HepG2 (cell line): ENCODE measurements around the gene PPP1R14D. TPM values are rescaled to one million over a fixed set of nuclear protein-coding genes. Genes with fewer than 3 reads are reported as not detected.

Source experiments
- ATAC-seq: fragments of 200-7000 bp; cut with Tn5 transposase; 3 replicates; pipeline ENCODE4 v1.9.1; 2020; ENCODE audit warnings: mild to moderate bottlenecking, moderate library complexity
- BruUV-seq: library from RNA; stranded (reverse); fragments of 400-500 nt; replicated peaks from 2 replicates; lab custom pipeline; 2021; lab: Mats Ljungman, UMichigan
- CTCF ChIA-PET: fragments of 300-600 bp; formaldehyde crosslinking; extraction: SDS; loops from one replicate; lab custom pipeline; 2021; ENCODE audit warnings: low total read pairs, inconsistent platforms, low intra/inter-chr PET ratio; lab: Yijun Ruan, JAX
- POLR2A ChIA-PET: fragments of 350-600 bp; sonication (Branson Sonifier 250); formaldehyde crosslinking; loops from one replicate; lab custom pipeline; 2020; ENCODE audit warnings: antibody characterized with exemption, inconsistent platforms; lab: Yijun Ruan, JAX
- DNase-seq: peaks from one replicate; pipeline ENCODE4 v3.0.0-alpha.2; 2015; ENCODE audit warnings: low spot score
- FAIRE-seq: peaks from 3 replicates; lab custom pipeline; 2011; peaks lifted over from hg19 to GRCh38; lab: Jason Lieb, UNC
- H2AFZ ChIP-seq: one replicate; pipeline ENCODE4 v1.6.1; 2011; ENCODE audit warnings: low read length, inconsistent platforms
- H3K27ac ChIP-seq: fragments of 300-600 bp; 3 replicates; pipeline ENCODE4 v1.8.0; 2011; ENCODE audit warnings: mixed run types, mild to moderate bottlenecking, mixed read lengths, low read length, inconsistent platforms; ENCODE audit not compliant: insufficient read depth; ENCODE audit errors: extremely low read length
- H3K27me3 ChIP-seq, 2 experiments: fragments of 200-600 bp in 1 of 2; 2 replicates in 1 of 2; 3 replicates in 1 of 2; pipeline versions ENCODE4 v1.6.0 to v1.8.0; 2011; ENCODE audit warnings: low read length in 2 of 2, mild to moderate bottlenecking in 2 of 2, moderate library complexity in 2 of 2, inconsistent platforms in 1 of 2; ENCODE audit not compliant: insufficient read depth in 2 of 2, control insufficient read depth in 1 of 2
- H3K36me3 ChIP-seq, 2 experiments: fragments of 200-600 bp in 1 of 2; replicated peaks in 1 of 2; 2 replicates in 1 of 2; 3 replicates in 1 of 2; pipeline versions ENCODE4 v1.5.1 to v1.8.0; 2011; ENCODE audit warnings: low read length in 2 of 2, inconsistent platforms in 1 of 2; ENCODE audit not compliant: insufficient read depth in 2 of 2, control insufficient read depth in 1 of 2
- H3K4me1 ChIP-seq: 2 replicates; pipeline ENCODE4 v1.5.1; 2012; ENCODE audit warnings: low read length, inconsistent platforms; ENCODE audit not compliant: insufficient read depth
- H3K4me2 ChIP-seq: 2 replicates; pipeline ENCODE4 v1.6.0; 2011; ENCODE audit warnings: low read depth, low read length, inconsistent platforms
- H3K4me3 ChIP-seq, 3 experiments: fragments of 200-600 bp in 1 of 3; sonication (generic), shearing (Covaris generic) in 1 of 3; replicated peaks in 1 of 3; 2 replicates each; pipeline ENCODE4 v1.5.1; 2011 to 2016; ENCODE audit warnings: low read length in 3 of 3, inconsistent platforms in 2 of 3, low read depth in 2 of 3, mild to moderate bottlenecking in 2 of 3, control low read depth in 1 of 3, mixed read lengths in 1 of 3; ENCODE audit not compliant: insufficient read depth in 1 of 3
- H3K79me2 ChIP-seq: one replicate; pipeline ENCODE4 v1.6.1; 2011; ENCODE audit warnings: low read length, inconsistent platforms; ENCODE audit not compliant: insufficient read depth
- H3K9ac ChIP-seq: 2 replicates; pipeline ENCODE4 v1.6.0; 2011; ENCODE audit warnings: mild to moderate bottlenecking, low read depth, low read length, inconsistent platforms; ENCODE audit not compliant: insufficient read depth
- H3K9me3 ChIP-seq: 2 replicates; pipeline ENCODE4 v1.5.1; 2012; ENCODE audit warnings: mild to moderate bottlenecking, low read length
- H4K20me1 ChIP-seq: 2 replicates; pipeline ENCODE4 v1.6.0; 2011; ENCODE audit warnings: inconsistent platforms, mild to moderate bottlenecking, low read length, moderate library complexity; ENCODE audit not compliant: insufficient read depth
- AGO2 ChIP-seq: fragments of 200-400 bp; formaldehyde crosslinking; optimal IDR thresholded peaks from 2 replicates; pipeline ENCODE3; 2017; ENCODE audit warnings: mild to moderate bottlenecking, low read depth, low read length, moderate library complexity
- BRCA1 ChIP-seq: sonication (generic); formaldehyde crosslinking; IDR thresholded peaks from 2 replicates; pipeline ENCODE4 v1.4.0; 2020; ENCODE audit warnings: missing genetic modification reagents
- ETS1 ChIP-seq: sonication (generic); formaldehyde crosslinking; IDR thresholded peaks from 2 replicates; pipeline ENCODE4 v1.4.0; 2020; ENCODE audit warnings: missing genetic modification reagents
- FOXC1 ChIP-seq: sonication (generic); formaldehyde crosslinking; IDR thresholded peaks from 2 replicates; pipeline ENCODE4 v1.8.0; 2022; ENCODE audit warnings: mild to moderate bottlenecking, missing genetic modification reagents, borderline replicate concordance
- PCBP2 ChIP-seq: fragments of 200-400 bp; formaldehyde crosslinking; optimal IDR thresholded peaks from 2 replicates; pipeline ENCODE3; 2018; ENCODE audit warnings: low read length, low read depth; ENCODE audit not compliant: poor library complexity, severe bottlenecking
- ZBED4 ChIP-seq: sonication (generic); formaldehyde crosslinking; IDR thresholded peaks from 2 replicates; pipeline ENCODE4 v1.4.0; 2020; ENCODE audit warnings: missing genetic modification reagents, borderline replicate concordance
- ZNF484 ChIP-seq: sonication (generic); formaldehyde crosslinking; IDR thresholded peaks from 2 replicates; pipeline ENCODE4 v1.5.1; 2020; ENCODE audit warnings: mild to moderate bottlenecking, low read depth, missing genetic modification reagents, borderline replicate concordance
- ZNF746 ChIP-seq: sonication (generic); formaldehyde crosslinking; IDR thresholded peaks from 2 replicates; pipeline ENCODE4 v1.8.0; 2022; ENCODE audit warnings: mild to moderate bottlenecking, missing genetic modification reagents
- ZNF761 ChIP-seq: sonication (generic); formaldehyde crosslinking; conservative IDR thresholded peaks from 2 replicates; pipeline ENCODE4 v1.4.0; 2020; ENCODE audit warnings: mild to moderate bottlenecking, missing genetic modification reagents
- WGBS: methylation state at CpG from one replicate; pipeline ENCODE4 v1.1.6; 2017; ENCODE audit warnings: low lambda C conversion rate; 5-methylcytosine and 5-hydroxymethylcytosine counted together
- in situ Hi-C: cut with HindIII; loops from 2 replicates; pipeline ENCODE4 v1.10.0; 2017; ENCODE audit warnings: low pct_unique_long_range_greater_than_20kb; ENCODE audit not compliant: extremely low pct_ligation_motif_present
- intact Hi-C: fragments of 100-400 bp; cut with micrococcal nuclease; formaldehyde crosslinking; loops from one replicate; pipeline ENCODE4 v1.10.0; 2022; ENCODE audit not compliant: unreplicated experiment
- polyA plus RNA-seq, 8 experiments: library from polyadenylated mRNA; depleted of rRNA in 3 of 8; stranded (reverse) in 7 of 8; unstranded in 1 of 8; fragments of >200 nt; fragmentation: Illumina TruSeq in 4 of 8; extraction: Trizol in 4 of 8; gene quantifications; 2 replicates each; pipeline versions ENCODE4 v1.2.1 to v1.2.3, GENCODE V29; 2011 to 2016; ENCODE audit warnings: low read depth in 4 of 8, missing spikeins in 1 of 8, mixed read lengths in 1 of 8; ENCODE audit not compliant: insufficient read depth in 1 of 8
- total RNA-seq, 5 experiments: library from RNA; depleted of rRNA; stranded (reverse); fragments of >200 nt; fragmentation: Illumina TruSeq; extraction: Trizol; gene quantifications; 2 replicates each; pipeline ENCODE4 v1.2.3, GENCODE V29; 2016; ENCODE audit warnings: low read depth in 1 of 5

Gene PPP1R14D
- total and polyA plus RNA-seq, 2 of the 13 experiments (the other 11 are each of a cell fraction or from before 2014, with no cell fraction given): 0.53 to 0.55 TPM

- Histone ChIP-seq H3K27me3 (no peaks in the 10 kb centered on the region), H3K9ac (no peak overlapping the region), H3K4me2 (no peak overlapping the region), H3K4me1 (peaks cover 56% of the 10 kb centered on the region), H3K27ac (no peak overlapping the region), H3K36me3 (0 out of 5 replicates have a peak, but pooled peaks cover 0 to 4% of the 10 kb centered on the region in 2 experiments), H3K79me2 (peaks cover 18% of the 10 kb centered on the region), H4K20me1 (no peaks in the 10 kb centered on the region), H3K9me3 (no peaks in the 10 kb centered on the region), H2AFZ (no peak overlapping the region), H3K4me3 (no peak overlapping the region)
- intact Hi-C loops (no loop called here), in situ Hi-C loops (no loop called here)
- FAIRE-seq (no peak), ATAC-seq (no peak), DNase-seq (no peak)
- WGBS: 98% methylated on average over 8 of the region's 8 CpGs
- BruUV-seq: no TSS peak
- ChIA-PET POLR2A (no interaction called here), CTCF (no interaction called here)
- TF ChIP-seq ZNF484 (CRISPR knock-in tag): no peak
These were observed 38.5 kb downstream of the PPP1R14D start for GRCh38 chr15:40789999-40790398.

GRCh38 chr15:40789119-40789518, 39.4 kb downstream of the PPP1R14D start:
- Histone ChIP-seq H4K20me1 (no peaks in the 10 kb centered on the region), H3K27me3 (no peaks in the 10 kb centered on the region), H3K4me1 (peaks cover 55% of the 10 kb centered on the region), H2AFZ (no peak overlapping the region), H3K27ac (no peak overlapping the region), H3K9ac (no peak overlapping the region), H3K36me3 (0 out of 5 replicates have a peak, but pooled peaks cover 0 to 4% of the 10 kb centered on the region in 2 experiments), H3K9me3 (no peaks in the 10 kb centered on the region), H3K79me2 (peaks cover 18% of the 10 kb centered on the region), H3K4me2 (no peak overlapping the region), H3K4me3 (no peak overlapping the region)
- no TSS peak for BruUV-seq
- WGBS: 97% methylated on average over 5 of the region's 5 CpGs
- in situ Hi-C loops (no loop called here), intact Hi-C loops (no loop called here)
- DNase-seq (no peak), FAIRE-seq (no peak), ATAC-seq (no peak)
- ChIA-PET POLR2A (no interaction called here), CTCF (no interaction called here)
- TF ChIP-seq BRCA1 (CRISPR knock-in tag) (no peak), AGO2 (no peak), FOXC1 (CRISPR knock-in tag) (no peak), ZBED4 (no peak), ZNF746 (CRISPR knock-in tag) (no peak), PCBP2 (no peak), ZNF761 (CRISPR knock-in tag) (no peak), ETS1 (no peak)
